Stimulated activated CD8-positive, alpha-beta memory T cell treated with anti-CD3 and anti-CD28 coated beads, Interleukin-15, amount 100 ng/mL, for 4 hours (primary cell): ENCODE measurements around the gene GALNT10.

Experiments used
- DNase-seq, 2 donors: peaks; one replicate each; pipeline ENCODE4 v3.0.0-alpha.2; 2020; ENCODE audit warnings: low read depth in 2 of 2

GALNT10 gene

GRCh38 chr5:154267516-154267915 is 77.0 kb downstream of the GALNT10 start:
- DNase-seq: no peak

GRCh38 chr5:154268073-154268472 is 77.5 kb downstream of the GALNT10 start:
- DNase-seq: no peak

GRCh38 chr5:154269414-154269813 is 78.9 kb downstream of the GALNT10 start:
- DNase-seq: no peak

GRCh38 chr5:154271466-154271865 is 80.9 kb downstream of the GALNT10 start:
- DNase-seq: no peak

GRCh38 chr5:154271936-154272514 is 81.5 kb downstream of the GALNT10 start:
- DNase-seq: no peak

- DNase-seq: no peak
Observed at GRCh38 chr5:154273028-154273617, 82.6 kb downstream of the GALNT10 start.

- no peak for DNase-seq
Observed at GRCh38 chr5:154273963-154274827, 83.7 kb downstream of the GALNT10 start.

GRCh38 chr5:154274828-154275185 is 84.3 kb downstream of the GALNT10 start:
- DNase-seq: no peak

GRCh38 chr5:154275566-154275965 is 85.0 kb downstream of the GALNT10 start:
- no peak for DNase-seq

- DNase-seq: no peak
Observed at GRCh38 chr5:154276261-154276972, 85.9 kb downstream of the GALNT10 start.

- no peak for DNase-seq
Observed at GRCh38 chr5:154276973-154277331, 86.4 kb downstream of the GALNT10 start.

GRCh38 chr5:154277499-154277898 is 87.0 kb downstream of the GALNT10 start:
- DNase-seq: no peak

GRCh38 chr5:154278186-154278585 is 87.7 kb downstream of the GALNT10 start:
- no peak for DNase-seq

GRCh38 chr5:154278908-154279307 is 88.4 kb downstream of the GALNT10 start:
- DNase-seq: no peak

- no peak for DNase-seq
Observed at GRCh38 chr5:154284433-154284832, 93.9 kb downstream of the GALNT10 start.

GRCh38 chr5:154285661-154286408 is 95.3 kb downstream of the GALNT10 start:
- no peak for DNase-seq

GRCh38 chr5:154286557-154286956 is 96.0 kb downstream of the GALNT10 start:
- DNase-seq: no peak

GRCh38 chr5:154287136-154287535 is 96.6 kb downstream of the GALNT10 start:
- DNase-seq: no peak

GRCh38 chr5:154288145-154288544 is 97.6 kb downstream of the GALNT10 start:
- DNase-seq: no peak

- no peak for DNase-seq
Observed at GRCh38 chr5:154291917-154292316, 101.4 kb downstream of the GALNT10 start.

GRCh38 chr5:154293219-154293618 is 102.7 kb downstream of the GALNT10 start:
- no peak for DNase-seq

- DNase-seq: no peak
Observed at GRCh38 chr5:154295551-154295950, 105.0 kb downstream of the GALNT10 start.
